AG08395 (cell line): ENCODE data around the gene UMAD1.

Experiments
- DNase-seq: peaks from one replicate; pipeline ENCODE4 v3.0.0; 2012; ENCODE audit warnings: mixed read lengths, low spot score

The UMAD1 gene

DNA sequence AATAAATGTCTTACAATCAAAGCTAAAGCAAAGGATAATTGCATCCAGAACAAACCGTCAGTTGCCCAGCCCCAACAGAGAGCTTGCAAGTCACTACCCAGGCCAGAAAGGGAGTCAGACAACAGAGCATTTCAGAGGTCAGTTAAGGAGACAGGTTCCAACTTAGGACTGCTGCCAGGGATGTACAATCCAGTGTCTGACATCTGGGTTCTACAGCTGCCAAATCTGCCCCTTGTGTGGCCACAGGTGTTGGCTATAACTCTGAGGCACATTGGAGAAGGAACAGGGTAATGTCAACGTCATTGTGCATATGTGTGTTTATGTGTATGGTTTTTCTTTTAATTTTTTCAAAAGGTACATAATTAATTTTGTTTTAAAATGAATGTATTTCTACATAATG, 242.8 kb downstream of the UMAD1 start:
- no peak for DNase-seq

DNA sequence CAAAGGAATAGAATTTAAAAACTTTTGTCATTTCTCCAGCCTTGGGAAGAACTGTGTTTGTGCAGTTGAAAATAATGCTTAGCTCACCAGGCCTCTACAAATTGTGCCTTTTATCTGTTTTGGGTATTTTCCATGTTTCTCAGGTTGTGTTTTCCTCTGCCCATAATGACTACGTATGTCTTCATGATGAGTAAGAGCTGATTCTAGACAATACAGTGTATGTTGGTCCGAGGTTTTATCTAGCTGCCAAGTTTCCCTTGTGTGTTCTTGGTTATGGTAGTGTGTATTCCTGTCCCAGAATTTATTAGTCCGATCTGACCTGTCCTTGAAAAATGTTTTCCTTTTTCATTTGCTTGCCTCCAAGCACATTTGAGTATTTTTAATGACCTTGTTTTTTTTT, 244.3 kb downstream of the UMAD1 start:
- no peak for DNase-seq

DNA sequence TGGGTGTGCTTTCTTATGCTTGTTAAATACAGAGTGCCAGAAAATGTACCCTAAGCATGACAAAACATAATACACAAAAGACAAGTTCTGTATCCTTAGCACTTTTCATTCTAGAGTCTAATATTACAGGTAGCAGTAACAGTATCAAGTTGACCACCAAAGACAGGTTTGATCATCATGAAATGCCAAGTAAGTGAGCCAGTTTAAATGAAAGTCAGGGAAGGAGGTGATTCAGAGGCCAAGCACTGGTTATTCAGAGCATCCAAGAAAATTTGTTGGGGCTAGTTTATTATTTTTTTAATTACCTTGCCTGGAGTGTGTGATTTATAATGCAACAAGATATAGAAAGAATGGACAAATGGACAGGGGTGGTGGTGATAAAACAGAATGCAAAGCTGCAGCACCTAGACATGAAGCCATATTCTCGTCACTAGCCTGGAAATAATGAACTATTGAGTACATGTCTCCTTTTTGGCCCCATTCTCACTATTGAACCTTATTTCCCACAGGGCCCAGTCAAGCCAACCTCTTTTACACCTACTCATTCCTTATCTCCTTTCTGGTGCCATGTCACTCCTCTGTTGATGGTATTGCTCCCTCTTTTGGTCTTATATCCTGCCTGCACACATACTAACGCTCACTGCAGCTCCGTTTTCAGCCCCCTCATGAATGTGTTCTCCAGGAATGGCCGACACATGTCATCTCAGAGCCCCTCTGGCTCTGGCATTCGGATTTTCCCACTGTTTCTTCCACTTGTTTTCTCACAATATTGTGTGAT, 249.4 kb downstream of the UMAD1 start:
- no peak for DNase-seq

DNA sequence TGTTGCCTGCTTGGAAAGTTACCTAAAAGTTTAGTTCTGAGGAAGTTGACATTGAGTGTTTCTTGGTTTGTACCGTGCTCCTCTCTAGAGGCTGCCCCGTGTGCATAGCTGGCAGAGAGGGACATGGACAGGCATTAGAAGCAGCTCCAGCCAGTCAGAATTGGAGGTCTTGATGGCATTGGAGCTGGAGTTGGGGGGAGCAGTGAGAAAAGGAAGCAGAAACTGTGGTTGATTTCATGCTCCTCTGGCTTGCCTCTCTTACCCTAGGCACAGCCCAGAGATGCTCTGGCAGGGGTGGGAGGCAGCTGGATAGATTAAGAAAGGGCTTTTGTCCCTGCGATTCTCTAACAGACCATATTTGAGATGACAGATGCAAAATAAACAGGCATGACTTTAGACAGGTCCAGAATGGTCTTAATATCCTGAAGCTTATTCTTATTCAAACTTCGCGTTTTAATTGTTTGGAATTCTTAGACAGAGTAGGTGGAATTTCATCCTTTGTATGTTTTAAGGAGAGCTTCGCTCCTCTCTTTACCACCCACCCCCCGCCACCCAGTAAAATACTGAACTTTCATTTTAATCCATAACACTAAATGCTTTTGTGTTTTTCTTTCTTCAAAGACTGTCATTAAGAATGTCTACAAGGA, 254.6 kb downstream of the UMAD1 start:
- no peak for DNase-seq

DNA sequence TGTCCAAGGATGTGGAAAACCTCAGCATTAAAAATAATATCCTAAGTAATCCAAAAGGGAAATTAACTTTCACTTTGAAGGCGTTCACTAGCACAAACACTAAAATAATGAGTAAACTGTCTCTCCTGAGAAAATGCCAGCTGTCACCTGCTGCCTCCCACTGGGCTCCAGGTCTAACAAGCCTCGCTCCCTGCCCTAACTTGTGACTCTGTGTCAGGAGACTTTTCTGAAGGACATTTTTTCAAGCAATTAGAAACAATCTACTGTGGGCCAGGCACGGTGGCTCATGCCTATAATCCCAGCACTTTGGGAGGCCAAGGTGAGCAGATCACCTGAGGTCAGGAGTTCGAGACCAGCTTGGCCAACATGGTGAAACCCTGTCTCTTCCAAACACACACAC, 255.2 kb downstream of the UMAD1 start:
- no peak for DNase-seq

DNA sequence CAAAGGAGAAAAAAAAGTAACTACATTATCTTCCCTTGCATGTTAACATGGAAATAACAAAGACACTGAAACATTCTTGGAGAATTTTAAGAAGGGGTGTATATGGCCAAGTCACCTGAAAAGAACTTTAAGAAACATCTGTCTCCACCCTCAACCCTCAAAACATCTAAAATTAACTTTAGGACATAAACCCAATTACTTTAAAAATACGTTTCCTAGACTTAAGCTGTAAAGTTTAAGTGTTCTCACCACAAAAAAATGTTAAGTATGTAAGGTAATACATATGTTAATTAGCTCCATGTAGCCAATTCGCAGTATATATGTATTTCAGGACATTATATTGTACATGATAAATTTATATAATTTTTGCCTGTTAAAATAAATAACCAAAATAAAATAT, 257.0 kb downstream of the UMAD1 start:
- no peak for DNase-seq

DNA sequence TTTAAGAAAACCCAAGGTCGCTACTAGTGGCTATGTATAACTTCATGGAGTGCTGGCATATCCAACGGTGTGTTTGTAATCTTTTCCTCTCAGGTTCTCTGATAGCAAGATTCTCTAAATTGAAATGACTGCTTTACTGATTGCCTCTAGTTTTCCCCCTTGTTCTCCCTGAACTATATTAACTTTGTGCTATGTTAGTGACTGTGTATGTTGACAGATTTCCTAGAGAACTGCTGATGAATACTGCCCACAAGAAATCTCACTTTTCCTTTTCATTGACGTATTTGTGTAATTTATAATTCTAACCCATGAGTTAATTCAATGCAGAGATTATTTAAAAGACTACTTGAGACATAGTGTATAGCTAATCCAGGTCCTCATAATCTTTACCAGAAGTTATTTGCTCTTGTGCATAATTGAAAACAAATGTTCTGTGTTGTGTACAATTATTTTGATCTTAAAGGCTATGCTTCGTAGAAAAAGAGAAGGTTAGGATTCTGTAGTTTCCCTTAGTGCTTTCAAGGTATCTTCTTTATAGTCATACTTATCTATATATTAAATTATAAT, 257.5 kb downstream of the UMAD1 start:
- DNase-seq = no peak

DNA sequence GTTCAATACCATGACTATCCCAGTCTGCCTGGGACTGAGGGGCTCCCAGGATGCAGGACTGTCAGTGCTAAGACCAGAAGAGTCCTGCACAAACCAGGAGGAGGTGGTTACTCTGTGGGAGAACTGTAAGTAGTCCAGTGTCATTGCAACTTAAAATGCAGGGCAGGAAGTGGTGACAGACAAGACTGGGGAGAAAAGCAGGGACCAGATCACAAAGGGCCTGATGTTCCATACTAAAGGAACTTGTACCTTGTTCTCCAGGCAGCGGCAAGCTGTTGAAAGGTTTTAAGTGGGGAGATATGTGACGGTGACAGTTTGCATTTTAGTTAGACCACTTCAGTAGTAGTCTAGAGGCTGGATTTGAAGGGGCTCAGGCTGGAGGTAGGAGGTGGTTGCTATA, 262.3 kb downstream of the UMAD1 start:
- DNase-seq = no peak

DNA sequence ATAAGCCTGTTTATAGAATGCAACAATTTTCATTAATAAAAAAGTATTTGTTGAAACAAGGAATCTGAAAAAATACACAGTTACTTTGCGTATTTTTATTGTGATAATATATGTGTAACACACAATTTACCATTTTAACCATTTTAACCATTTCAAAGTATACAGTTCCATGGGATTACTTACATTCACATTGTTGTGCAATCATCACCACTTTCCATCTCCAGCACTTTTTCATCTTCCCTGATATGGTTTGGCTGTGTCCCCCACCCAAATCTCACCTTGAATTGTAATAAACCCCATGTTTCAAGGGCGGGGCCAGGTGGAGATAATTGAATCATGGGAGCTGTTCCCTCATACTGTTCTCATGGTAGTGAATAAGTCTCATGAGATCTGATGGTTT, 266.8 kb downstream of the UMAD1 start:
- DNase-seq = no peak

DNA sequence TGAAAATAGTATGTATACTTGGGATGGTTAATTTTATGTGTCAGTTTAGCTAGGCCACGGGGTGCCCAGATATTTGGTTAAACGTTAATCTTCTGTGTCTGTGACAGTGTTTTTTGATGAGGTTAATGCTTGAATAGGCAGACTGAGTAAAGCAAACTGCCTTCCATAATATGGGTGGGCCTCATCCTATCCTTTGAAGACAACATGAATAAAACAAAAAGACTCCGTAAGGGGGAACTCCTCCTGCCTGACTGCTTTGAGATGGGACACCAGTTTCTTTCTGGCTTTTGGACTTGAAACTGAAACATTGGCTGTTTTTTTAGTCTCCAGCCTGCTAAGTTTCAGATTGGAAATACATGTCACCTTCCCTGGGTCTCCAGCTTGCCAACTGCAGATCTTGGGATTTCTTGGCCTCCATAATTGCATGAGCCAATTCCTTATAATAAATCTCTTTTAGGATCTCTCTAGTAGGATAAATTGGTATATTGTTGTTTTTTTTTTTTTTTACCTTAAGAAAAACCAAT, 268.1 kb downstream of the UMAD1 start:
- DNase-seq = no peak

DNA sequence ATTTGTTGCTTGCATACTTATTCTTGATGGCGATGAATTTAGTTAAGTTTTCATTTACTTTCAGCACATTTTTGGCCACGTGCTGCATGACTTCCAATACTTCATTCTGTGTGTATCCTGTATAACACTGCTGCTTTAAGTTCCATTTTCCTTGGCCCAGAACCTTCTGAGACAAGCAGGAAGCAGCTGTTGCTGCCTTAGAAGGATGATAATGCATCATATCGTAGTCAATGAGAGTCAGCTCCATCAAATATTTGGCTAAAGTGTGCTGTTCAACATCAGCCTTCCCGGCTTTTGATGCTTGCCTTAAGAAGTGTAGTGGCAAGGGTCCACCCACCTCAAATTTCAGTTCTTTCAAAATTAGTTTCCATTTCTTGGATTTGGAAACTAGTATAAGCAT, 268.8 kb downstream of the UMAD1 start:
- DNase-seq = no peak

DNA sequence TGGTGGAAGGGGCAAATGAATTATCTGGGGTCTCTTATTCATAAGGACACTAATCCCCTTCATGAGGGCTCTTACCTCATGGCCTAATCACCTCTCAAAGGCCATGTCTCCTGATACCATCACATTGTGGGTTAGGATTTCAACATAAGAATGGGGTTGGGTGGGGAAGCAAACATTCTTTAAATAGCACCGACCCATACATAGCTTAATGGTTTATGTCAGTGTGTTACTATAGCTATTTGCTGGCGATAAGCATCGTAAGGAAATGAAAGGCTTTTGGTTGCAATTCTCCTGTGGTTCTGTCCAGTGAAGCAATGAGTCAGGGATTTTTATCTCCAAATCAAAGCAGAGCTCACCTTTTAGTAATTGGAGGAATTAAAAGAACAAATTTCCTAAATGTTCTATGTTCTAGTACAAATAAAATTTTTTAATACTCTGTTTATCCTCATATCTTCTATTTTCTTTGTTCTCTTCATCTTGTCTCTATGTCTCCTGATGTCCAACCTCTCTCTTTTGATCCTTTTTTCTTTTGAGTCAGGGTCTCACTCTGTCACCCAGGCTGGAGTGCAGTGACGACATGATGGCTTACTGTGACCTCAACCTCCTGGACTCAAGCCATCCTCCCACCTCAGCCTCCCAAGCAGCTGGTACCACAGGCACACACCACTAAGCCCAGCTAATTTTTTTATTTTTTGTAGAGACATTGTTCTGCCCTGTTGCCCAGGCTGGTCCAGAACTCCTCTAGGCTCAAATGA, 271.0 kb downstream of the UMAD1 start:
- peak; percentile 28 for DNase-seq

DNA sequence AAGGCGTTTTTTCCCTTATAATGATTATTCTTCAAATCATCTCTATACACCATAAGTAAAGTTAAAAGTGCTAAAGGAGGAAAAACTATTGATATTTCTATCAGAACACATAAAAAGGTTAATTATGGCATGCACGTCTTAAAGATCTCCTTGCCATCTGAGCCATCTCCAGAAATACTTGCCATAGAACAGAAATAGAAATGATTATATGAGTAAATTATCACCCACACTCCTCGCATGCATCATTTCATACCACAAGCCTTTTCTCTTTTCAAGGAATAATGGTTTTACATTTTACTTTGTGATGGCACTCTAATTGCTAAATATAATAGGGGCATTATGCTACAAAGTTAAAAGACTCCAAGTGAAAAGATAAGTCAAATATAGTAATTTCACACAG, 272.4 kb downstream of the UMAD1 start:
- DNase-seq = no peak

DNA sequence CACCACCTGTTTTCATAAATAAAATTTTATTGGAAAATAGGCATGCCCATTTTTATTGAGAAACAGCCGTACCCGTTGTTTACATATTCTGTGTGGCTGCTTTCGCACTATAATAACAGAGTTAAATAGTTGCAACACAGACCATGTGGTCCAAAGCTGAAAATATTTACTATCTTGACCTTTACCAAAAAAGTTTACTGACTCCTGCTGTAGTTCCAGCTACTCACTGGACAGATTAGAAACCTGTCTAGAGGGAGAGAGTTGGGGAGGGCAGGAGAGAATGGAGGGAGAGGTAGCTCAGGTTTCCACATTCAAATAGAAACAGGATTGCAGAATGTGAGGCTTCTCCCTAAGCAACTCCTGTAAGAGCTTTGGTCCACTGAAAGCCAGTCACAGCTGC, 273.0 kb downstream of the UMAD1 start:
- no peak for DNase-seq

DNA sequence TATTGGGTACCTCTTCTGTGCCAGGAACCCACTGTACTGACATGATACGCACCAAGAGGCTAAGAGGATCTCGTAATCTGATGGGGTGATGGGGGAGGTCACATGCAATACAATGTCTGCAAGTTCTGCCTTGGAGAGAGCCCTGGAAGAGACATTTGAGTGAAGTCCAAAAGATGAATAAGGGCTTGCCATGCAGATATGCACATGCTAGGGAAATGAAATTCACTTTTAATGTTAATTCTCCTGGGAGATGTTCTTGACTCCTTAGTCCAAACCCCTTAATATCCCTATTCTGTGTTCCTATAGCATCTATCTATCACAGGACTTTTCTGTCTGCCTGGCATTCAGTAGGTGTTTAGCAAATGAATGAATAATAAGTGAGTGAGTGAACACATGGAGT, 274.0 kb downstream of the UMAD1 start:
- DNase-seq = no peak

DNA sequence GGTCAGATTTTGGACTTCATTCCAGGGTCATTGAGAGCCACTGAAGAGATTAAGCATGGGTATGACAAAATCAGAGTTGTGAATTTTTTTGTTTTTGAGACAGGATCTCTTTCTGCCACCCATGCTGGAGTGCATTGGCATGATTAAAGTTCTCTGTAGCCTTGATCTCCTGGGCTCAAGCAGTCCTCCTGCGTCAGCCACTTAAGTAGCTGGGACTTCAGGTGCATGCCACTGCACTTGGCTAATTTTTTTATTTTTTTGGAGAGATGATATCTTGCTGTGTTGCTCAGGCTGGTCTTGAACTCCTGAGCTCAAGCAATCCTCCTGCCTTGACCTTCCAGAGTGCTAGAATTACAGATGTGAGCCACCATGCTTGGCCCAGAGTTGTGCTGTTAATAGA, 275.5 kb downstream of the UMAD1 start:
- DNase-seq = no peak

DNA sequence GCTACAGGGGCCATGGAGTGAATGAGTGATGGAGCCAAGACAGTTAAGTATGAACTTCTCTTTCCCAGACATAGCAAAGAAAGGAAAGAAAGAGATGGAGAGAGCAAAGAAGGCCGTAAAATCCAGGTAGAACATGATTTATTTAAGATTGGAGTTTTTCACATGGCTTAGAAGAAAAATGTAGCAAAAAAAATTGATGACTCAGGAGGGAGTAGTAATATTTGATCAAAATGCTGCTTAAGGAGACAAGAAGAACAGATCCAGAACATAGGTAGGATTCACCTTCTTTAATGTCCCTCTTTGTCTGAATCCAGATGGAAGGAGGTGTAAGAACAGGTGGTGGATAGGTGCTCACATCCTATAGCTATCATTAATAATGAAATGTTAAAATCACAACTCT, 277.0 kb downstream of the UMAD1 start:
- no peak for DNase-seq

DNA sequence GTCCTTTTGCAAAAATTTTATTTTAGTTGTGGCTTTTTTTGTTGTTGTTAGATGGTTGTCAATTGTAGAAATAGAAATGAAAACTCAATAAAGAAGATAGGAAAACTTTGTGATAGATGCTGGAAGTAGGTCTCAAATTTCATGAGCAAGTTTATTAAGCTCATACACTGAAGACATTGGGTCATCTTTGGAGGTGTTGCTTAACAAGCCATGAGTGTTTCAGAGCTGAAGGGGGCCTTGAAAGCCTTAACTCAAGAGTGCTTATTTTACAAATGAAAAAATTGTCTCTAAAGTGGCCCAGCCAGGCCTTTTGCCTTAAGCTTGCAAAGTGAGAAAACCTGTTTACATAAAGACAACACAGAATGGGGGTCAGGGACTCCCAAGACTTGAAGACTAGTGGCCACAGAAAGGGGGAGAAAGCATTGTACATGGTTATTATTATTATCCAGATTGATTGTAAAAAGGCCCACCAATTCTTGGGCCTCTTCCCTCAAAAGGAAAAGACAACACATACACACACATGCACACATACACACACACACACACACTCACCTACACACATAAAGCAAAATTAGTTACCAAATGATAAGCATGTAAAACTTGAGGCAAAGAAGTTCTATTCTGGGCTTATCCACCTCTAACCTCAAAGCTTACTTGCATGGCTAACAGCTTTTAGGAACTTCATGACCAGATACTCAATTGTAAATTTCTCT, 278.3 kb downstream of the UMAD1 start:
- no peak for DNase-seq

DNA sequence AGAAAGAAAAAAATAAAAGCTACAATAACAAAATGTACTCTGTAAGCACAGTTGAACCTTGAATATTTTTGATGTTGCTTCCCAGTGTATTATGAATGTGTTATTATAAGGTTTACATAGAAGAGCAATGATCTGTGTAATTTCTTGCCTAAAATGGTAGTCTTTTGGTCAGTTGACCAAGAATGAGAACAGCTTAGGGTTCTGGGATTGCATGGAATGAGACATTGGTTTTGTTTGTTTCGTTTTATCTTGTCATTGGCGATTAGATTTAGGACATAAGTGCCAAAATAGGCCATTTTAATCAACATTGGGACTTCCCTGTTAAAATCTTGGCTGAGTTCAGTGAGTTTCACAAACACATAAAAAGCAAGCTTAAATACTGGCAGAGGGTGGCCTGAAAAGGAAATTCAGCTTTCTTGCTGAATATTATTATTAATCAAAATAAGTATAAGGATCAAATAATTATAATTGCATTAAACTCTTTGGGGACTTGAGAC, 278.9 kb downstream of the UMAD1 start:
- DNase-seq = no peak

DNA sequence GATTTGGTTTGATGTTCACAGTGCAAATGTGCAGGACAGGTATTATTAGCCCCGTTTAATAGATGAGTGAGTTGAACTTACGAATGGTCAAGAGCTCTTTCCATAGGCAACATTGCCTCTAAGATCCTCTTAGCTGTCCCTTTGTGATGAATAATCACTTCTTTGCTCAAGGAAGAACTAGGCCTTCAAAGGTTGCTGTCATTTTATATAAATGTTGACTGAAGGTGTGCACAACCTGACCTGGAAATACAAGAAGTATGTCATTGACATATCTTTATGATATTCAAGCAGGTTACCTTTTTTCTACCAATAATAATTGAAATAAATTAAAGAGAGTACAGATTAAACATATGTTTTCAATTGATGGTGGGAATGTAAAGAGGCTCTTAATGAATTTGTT, 279.5 kb downstream of the UMAD1 start:
- DNase-seq = no peak

DNA sequence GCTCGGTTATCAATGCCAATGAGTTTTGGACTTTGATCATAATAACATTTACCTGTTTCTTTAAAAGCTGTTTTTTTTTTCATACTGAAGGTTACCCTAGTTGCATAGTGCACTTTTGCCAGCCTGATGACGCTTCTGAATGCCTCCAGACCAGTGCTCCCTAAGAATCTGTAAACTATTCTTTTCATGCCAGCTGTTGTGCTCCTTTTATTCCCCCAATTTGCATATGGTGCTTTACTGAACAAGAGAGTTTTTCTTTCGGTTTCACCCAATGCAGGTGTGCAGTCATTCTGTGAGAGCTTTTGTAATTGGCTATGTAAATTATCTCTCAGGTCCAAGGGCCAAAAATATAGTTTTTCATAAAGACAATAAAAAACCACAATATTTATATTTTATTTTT, 279.9 kb downstream of the UMAD1 start:
- DNase-seq = no peak

DNA sequence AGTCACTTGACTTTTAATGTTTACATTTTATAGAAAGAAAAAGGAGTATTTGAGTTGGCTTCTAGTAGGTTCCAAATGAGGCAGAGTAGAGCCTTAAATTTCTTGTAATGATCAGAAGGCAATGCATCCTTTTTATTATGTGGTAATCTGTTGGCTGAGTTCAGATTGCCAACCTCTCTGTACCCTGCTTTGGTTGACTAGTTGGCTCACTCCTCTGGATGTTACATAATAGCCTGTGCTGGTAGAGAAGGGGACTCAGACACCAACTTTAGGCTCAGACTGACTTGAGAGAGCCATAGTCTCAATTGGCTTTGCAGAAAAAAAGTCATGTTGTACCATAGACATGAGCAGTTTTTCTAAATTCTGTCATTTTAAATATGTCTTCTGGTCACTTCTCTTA, 281.3 kb downstream of the UMAD1 start:
- DNase-seq = no peak
